Lung microvascular endothelial cell (primary cell): Measurements from ENCODE around the gene CMIP. TPM values are rescaled to one million over a fixed set of nuclear protein-coding genes. Genes with fewer than 3 reads are reported as not detected.
A peak's percentile ranks its signal among the peaks of the same experiment; 100 is the strongest.

Experiments
- DNase-seq, 2 donors: peaks; one replicate each; pipeline versions ENCODE4 v3.0.0 to v3.0.0-alpha.2; 2010; ENCODE audit warnings: low read depth in 2 of 2
- total RNA-seq: library from RNA; depleted of rRNA; stranded (reverse); fragments of >200 nt; gene quantifications from 2 replicates; pipeline ENCODE4 v1.2.1, GENCODE V29; 2014

CMIP gene
- total RNA-seq, 1 donor from 2014 or later = 10.3 TPM

- no peak for DNase-seq
These were observed 171.2 kb downstream of the CMIP start for GRCh38 chr16:81615833-81616232.

DNA sequence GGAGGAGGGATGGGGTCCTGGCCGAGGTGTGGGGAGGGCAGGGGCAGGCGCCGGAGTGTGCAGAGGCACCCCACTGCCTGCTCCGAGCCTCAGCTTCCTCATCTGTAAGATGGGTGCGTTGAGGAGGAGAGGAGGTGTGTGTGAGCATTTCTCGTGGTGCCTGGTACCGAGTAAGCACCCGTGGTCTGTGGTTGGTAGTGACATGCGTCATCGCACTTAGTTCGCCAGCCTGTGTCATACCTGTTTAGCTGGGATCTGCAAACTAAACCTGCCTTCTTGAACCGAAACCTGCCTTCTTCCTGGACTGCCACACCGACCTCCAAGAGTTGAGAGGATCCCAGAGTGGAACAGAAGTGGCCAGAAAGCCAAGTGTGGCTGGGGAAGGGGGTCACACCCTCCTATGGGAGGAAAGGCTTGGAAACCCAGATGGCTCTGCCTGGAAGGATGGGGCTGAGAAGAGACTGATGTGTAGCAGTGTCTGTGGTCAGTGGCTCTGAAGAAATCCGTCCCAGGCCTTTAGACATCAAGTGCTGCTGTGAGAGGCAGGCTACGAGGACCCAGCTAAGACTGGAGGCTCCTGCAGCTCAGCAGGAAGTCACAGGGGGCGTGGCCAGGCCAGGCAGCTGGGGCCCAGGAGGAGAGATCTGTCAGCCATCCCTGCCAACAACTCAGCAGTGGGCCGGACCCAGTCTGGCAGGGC is 171.9 kb downstream of the CMIP start:
- peak in 1 of 2 donors; percentile 80 for DNase-seq

- DNase-seq = no peak
These were observed 172.4 kb downstream of the CMIP start for GRCh38 chr16:81617021-81617346.

GRCh38 chr16:81618187-81618586 is 173.6 kb downstream of the CMIP start:
- DNase-seq = no peak

DNA sequence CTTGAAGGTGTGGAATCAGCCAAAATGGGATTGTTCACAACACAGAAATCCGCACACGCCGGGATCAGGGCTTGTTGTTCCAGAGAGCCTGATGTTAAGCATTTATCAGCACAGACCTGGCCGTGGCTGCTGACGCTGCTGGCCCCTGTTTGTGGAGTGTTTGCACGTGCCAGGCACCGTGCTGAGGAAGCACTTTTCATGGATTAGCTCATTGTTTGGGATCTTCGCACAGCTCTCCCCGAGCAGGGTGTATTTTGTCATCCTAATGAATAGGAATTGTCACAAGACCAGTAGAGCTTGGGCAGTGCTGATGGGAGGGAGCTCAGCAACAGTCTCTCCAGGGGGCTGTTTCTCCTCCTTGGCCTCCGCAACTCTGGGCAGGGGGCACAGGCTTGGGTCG is 174.1 kb downstream of the CMIP start:
- DNase-seq = peak in 1 of 2 donors; percentile 87

- DNase-seq = no peak
These were observed 175.4 kb downstream of the CMIP start for GRCh38 chr16:81620029-81620428.

- no peak for DNase-seq
These were observed 176.2 kb downstream of the CMIP start for GRCh38 chr16:81620796-81621195.

GRCh38 chr16:81621496-81621895 is 176.9 kb downstream of the CMIP start:
- DNase-seq = no peak

- DNase-seq = peak; percentile 70 to 73
These were observed 178.9 kb downstream of the CMIP start for GRCh38 chr16:81623365-81624102.

- no peak for DNase-seq
These were observed 179.8 kb downstream of the CMIP start for GRCh38 chr16:81624403-81624759.

GRCh38 chr16:81624760-81625543 is 180.3 kb downstream of the CMIP start:
- peak; percentile 64 to 76 for DNase-seq

DNA sequence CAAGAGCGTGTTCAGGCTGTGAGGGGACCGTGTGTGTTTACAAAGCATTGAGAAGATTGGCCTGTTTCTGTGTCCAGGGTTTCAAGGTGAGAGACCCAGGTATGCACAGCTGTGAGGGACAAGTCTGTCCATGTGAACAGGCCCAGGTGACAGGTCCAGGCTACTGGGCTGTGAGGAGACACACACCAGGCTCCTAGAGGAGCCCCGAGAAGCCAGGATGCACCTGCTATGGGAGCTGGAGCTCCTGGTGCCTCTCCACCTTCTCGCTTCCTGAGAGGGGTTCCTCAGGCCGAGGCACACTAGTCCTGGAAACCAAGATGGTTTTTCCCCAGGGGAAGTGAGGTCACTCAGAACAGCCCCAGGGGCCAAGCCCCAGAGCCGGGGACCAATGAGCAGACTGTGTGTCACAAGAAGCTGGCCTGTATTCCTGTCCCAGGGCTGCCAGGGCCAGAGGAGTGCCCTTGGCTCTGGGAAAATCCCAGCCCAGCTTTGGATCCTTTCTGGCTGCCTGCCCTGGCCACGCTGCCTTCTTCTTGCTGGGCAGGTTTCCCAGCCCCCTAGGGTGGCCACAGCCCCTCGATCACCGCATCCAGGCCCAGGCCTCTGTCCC is 181.0 kb downstream of the CMIP start:
- DNase-seq = peak; percentile 51 to 95

DNA sequence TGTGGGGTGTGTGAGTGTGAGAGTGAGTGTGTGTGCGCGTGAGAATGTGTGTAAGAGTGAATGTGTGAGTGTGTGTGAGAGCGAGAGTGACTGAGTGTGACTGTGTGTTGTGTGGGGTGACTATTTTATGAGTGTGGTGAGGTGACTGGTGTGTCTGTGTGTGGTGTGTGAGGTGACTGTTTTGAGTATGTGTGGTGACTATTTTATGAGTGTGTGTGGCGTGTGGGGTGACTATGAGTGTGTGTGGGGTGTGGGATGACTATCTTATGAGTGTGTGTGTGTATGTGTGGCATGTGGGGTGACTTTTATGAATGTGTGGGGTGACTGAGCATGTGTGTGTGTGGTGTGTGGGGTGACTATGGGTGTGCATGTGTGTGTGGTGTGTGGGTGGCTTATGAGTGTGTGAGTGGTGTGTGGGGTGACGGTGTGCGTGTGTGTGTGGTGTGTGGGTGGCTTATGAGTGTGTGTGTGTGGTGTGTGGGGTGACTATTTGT is 181.6 kb downstream of the CMIP start:
- DNase-seq = peak in 1 of 2 donors; percentile 61

- peak in 1 of 2 donors; percentile 26 for DNase-seq
These were observed 182.4 kb downstream of the CMIP start for GRCh38 chr16:81627024-81627423.

- DNase-seq = no peak
These were observed 183.2 kb downstream of the CMIP start for GRCh38 chr16:81627729-81628244.

- DNase-seq = no peak
These were observed 184.6 kb downstream of the CMIP start for GRCh38 chr16:81629034-81629802.

DNA sequence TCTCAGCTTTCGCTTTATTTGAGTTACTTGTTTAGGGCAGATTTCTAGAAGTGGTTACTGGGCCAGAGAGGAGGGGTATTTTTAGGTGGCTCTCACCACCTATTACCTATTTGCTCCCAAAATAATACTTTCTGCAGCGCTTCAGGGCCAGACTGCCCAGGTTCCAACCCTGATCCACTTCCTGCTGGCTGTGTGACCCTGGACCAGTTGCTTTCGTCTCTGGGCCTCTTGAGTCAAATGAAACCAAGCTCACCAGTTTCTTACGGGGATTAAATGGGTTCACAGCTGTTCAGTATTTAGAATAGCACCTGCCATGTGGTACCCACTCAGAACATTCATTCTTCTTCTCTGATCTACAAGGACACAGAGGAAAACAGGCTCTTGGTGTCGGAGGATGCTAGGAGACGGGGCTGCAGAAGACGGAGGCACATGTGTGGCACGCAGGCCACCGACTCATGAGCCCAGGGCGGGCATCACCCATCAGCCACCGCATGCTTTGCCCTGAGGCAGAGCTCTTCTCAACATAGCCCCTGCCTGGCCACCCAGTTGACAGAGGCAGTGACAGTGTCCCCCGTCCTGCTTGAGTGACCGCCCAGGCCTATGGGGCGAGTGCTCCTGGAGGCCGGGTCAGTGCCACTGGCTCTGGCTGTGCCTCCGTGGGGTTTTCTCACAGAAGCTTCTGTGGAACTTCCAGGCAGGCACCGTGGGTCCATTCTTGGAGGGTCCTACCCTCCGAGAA is 185.5 kb downstream of the CMIP start:
- no peak for DNase-seq

- DNase-seq = no peak
These were observed 186.0 kb downstream of the CMIP start for GRCh38 chr16:81630635-81631031.

DNA sequence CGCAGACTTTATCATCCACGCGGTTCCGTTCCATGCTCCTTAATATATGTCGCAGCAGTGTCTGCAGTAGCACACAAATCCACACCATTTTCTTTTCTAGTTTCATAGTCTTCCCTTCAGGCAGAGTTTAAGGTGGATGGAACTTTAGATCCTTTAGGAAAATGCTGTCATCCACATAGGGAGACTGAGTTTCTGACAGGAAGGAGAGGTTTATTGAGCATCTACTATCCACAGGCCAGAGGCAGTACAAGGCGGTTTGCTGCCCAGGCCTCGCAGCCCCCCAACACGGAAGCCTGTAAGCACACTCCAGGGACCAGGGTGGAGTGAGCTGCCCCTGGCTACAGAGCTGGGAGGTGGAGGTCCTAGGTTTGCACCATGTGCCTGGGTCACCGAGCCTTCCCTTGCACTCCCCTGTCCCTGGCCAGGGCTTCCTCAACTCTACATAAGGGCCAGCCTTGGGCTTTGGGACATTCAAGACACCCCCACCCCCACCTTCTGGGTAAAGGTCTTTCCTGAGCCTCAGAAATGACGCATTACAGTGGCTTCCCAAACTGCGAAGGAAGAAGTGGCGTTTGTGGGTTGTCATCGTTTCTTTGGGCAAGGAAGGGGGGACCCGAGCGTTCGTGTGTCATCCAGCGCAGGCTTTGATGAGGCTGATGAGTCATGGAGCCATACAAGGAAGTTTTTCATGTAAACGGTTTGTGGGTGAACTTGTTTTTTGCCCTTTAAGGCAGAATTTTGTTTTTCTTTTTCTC is 188.0 kb downstream of the CMIP start:
- peak; percentile 19 to 94 for DNase-seq
